ENCODE data around the gene DHDH. TPM values are rescaled to one million over a fixed set of nuclear protein-coding genes. Genes with fewer than 3 reads are reported as not detected.

DHDH gene
- total and polyA plus RNA-seq, 2 of the 13 experiments (the other 11 are each of a cell fraction or from before 2014, with no cell fraction given): 0.13 to 0.91 TPM

- TF ChIP-seq HOXD1 (CRISPR knock-in tag; IDR thresholded peaks at IDR 0.05) (0 out of 2 replicates have a peak, but pooled peaks have one; percentile 57), MXD3 (CRISPR knock-in tag; IDR thresholded peaks at IDR 0.05) (no peak), SKIL (CRISPR knock-in tag; IDR thresholded peaks at IDR 0.05; ENCODE audit: borderline replicate concordance) (no peak), POGZ (CRISPR knock-in tag; IDR thresholded peaks at IDR 0.05) (no peak), SYNCRIP (IDR thresholded peaks at IDR 0.05; ENCODE audit: insufficient read depth, low read depth, low read length) (no peak), HIC2 (CRISPR knock-in tag; IDR thresholded peaks at IDR 0.05; ENCODE audit: low read depth) (no peak), ZNF362 (CRISPR knock-in tag; IDR thresholded peaks at IDR 0.05; ENCODE audit: borderline replicate concordance) (no peak), PAWR (CRISPR knock-in tag; IDR thresholded peaks at IDR 0.05; ENCODE audit: borderline replicate concordance) (no peak), TSC22D2 (CRISPR knock-in tag; IDR thresholded peaks at IDR 0.05; ENCODE audit: borderline replicate concordance) (no peak), EP300 (IDR thresholded peaks at IDR 0.05; ENCODE audit: low read depth in 2 of 2, low read length in 2 of 2) (peak in 1 of 2 experiments; percentile 42; a peak in 1 of 4 replicates), EP300 (CRISPR knock-in tag; IDR thresholded peaks at IDR 0.05; ENCODE audit: borderline replicate concordance) (no peak; the same call in 1 of the 2 replicates), HDAC1 (CRISPR knock-in tag; IDR thresholded peaks at IDR 0.05) (no peak), THRA (CRISPR knock-in tag; IDR thresholded peaks at IDR 0.05; ENCODE audit: borderline replicate concordance) (0 out of 2 replicates have a peak, but pooled peaks have one; percentile 6), HMG20A (CRISPR knock-in tag; IDR thresholded peaks at IDR 0.05; ENCODE audit: borderline replicate concordance) (no peak), NFYC (CRISPR knock-in tag; IDR thresholded peaks at IDR 0.05) (peak; percentile 14; the same call in 1 of the 2 replicates), HDAC6 (IDR thresholded peaks at IDR 0.05; ENCODE audit: low read depth, low read length) (no peak), RFX1 (IDR thresholded peaks at IDR 0.05) (no peak), AGO1 (IDR thresholded peaks at IDR 0.05; ENCODE audit: low read depth, low read length, poor library complexity, severe bottlenecking) (peak; percentile 99), ZNF558 (CRISPR knock-in tag; IDR thresholded peaks at IDR 0.05; ENCODE audit: borderline replicate concordance) (no peak), ARNT (IDR thresholded peaks at IDR 0.05) (no peak)
Measured at GRCh38 chr19:48967346-48968178, 34.1 kb downstream of the DHDH start (continued).
